ENCODE data around the gene MILR1.
A peak's percentile ranks its signal among the peaks of the same experiment; 100 is the strongest.

DNA sequence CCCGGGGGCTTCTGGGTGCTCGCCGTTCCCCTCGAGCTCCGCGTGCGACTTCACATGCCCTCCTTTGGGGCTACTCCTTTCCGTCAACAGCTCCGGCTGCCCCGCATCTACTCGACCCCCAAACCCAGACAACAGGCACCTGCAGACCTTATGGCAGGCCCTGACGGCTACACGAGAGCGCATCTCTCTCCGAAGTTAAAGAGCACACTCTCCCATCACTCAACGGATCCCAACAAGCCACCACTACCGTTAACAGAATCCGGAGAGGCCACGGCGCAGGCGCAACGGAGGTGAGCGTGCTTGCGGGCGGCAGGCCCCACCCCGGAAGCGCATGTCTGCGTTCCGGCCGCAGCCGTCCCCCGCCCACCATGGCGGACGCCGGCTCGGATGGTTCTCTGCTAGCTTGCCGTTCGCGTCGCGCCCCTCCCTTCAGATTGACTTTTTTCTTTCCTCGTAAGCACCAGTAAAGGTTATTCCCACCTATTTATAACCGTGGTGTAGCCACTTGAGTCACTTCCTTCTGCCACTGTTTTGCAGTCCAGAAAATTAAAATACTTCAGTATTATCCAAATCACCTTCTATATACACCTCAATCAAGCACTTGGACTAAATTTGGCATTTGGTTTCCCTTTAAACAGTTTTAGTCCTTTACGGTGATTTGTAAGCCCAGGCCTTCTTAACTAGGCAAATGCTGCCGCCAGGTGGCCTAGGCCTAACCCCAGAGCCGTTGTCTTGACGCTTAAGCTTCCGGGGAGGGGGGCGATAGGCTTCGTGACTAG lies 48.1 kb downstream of the MILR1 start, which contains the start of gene POLG2:
- TF ChIP-seq, protein P1, sequence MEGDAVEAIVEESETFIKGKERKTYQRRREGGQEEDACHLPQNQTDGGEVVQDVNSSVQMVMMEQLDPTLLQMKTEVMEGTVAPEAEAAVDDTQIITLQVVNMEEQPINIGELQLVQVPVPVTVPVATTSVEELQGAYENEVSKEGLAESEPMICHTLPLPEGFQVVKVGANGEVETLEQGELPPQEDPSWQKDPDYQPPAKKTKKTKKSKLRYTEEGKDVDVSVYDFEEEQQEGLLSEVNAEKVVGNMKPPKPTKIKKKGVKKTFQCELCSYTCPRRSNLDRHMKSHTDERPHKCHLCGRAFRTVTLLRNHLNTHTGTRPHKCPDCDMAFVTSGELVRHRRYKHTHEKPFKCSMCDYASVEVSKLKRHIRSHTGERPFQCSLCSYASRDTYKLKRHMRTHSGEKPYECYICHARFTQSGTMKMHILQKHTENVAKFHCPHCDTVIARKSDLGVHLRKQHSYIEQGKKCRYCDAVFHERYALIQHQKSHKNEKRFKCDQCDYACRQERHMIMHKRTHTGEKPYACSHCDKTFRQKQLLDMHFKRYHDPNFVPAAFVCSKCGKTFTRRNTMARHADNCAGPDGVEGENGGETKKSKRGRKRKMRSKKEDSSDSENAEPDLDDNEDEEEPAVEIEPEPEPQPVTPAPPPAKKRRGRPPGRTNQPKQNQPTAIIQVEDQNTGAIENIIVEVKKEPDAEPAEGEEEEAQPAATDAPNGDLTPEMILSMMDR (IDR thresholded peaks at IDR 0.05; ENCODE audit: low read depth, low read length), result peak; percentile 62
- no peak for TF ChIP-seq EZH2phosphoT487 (IDR thresholded peaks at IDR 0.05; ENCODE audit: low read depth)
